PC-3 (cell line): Measurements from ENCODE around the gene UBP1. TPM values are rescaled to one million over a fixed set of nuclear protein-coding genes. Genes with fewer than 3 reads are reported as not detected.
"Not testable (repeated sequence)": the region's sequence is repeated elsewhere in the genome, so short reads cannot be mapped to it uniquely, and the experiment has no call there.

Experiments used
- ATAC-seq: fragments of 200-7000 bp; cut with Tn5 transposase; 2 replicates; pipeline ENCODE4 v1.9.1; 2020; ENCODE audit warnings: mild to moderate bottlenecking, moderate library complexity
- BruUV-seq: library from RNA; stranded (reverse); fragments of 400-500 nt; replicated peaks from 2 replicates; lab custom pipeline; 2021; lab: Mats Ljungman, UMichigan
- CTCF ChIA-PET: fragments of 300-600 bp; sonication (Branson Sonifier 250); formaldehyde crosslinking; loops from one replicate; lab custom pipeline; 2022; ENCODE audit warnings: antibody characterized with exemption; lab: Charles Lee
- POLR2A ChIA-PET: fragments of 300-600 bp; sonication (Branson Sonifier 250); formaldehyde crosslinking; loops from one replicate; lab custom pipeline; 2022; ENCODE audit warnings: antibody characterized with exemption; ENCODE audit not compliant: unreplicated experiment; lab: Charles Lee
- DNase-seq: peaks from one replicate; pipeline ENCODE4 v3.0.0-alpha.2; 2015
- H2AFZ ChIP-seq: fragments of 300-600 bp; sonication (generic); 2 replicates; pipeline ENCODE4 v1.6.0; 2016; ENCODE audit warnings: antibody characterized with exemption, low read length
- H3F3A ChIP-seq: fragments of 300-600 bp; sonication (generic); one replicate; pipeline ENCODE4 v1.6.0; 2017; ENCODE audit warnings: antibody characterized with exemption, low read length, control low read depth, mild to moderate bottlenecking; ENCODE audit not compliant: unreplicated experiment
- H3K27ac ChIP-seq: fragments of 300-600 bp; sonication (generic); 2 replicates; pipeline ENCODE4 v1.5.1; 2016; ENCODE audit warnings: mild to moderate bottlenecking, low read length
- H3K27me3 ChIP-seq: fragments of 300-600 bp; sonication (generic); 2 replicates; pipeline ENCODE4 v1.6.1; 2016; ENCODE audit warnings: low read length, mixed read lengths
- H3K36me3 ChIP-seq: fragments of 300-600 bp; sonication (generic); 2 replicates; pipeline ENCODE4 v1.6.1; 2016; ENCODE audit warnings: low read depth, mixed run types, low read length, mixed read lengths
- H3K4me1 ChIP-seq: fragments of 300-600 bp; sonication (generic); 2 replicates; pipeline ENCODE4 v1.5.1; 2016; ENCODE audit warnings: low read length; ENCODE audit not compliant: insufficient read depth
- H3K4me2 ChIP-seq: fragments of 300-600 bp; sonication (generic); 2 replicates; pipeline ENCODE4 v1.6.0; 2016; ENCODE audit warnings: low read length
- H3K4me3 ChIP-seq: fragments of 300-600 bp; sonication (generic); 2 replicates; pipeline ENCODE4 v1.5.1; 2016; ENCODE audit warnings: mild to moderate bottlenecking, low read length, mixed read lengths
- H3K79me2 ChIP-seq: fragments of 300-600 bp; sonication (generic); 2 replicates; pipeline ENCODE4 v1.6.1; 2017; ENCODE audit warnings: low read length, mixed read lengths
- H3K9ac ChIP-seq: fragments of 300-600 bp; sonication (generic); 2 replicates; pipeline ENCODE4 v1.6.0; 2016; ENCODE audit warnings: mild to moderate bottlenecking, low read length
- H3K9me2 ChIP-seq: fragments of 300-600 bp; sonication (generic); replicated peaks from 2 replicates; pipeline ENCODE4 v1.6.1; 2016; ENCODE audit warnings: mixed run types, low read length, mixed read lengths
- H3K9me3 ChIP-seq: fragments of 300-600 bp; sonication (generic); 2 replicates; pipeline ENCODE4 v1.6.1; 2016; ENCODE audit warnings: low read length, mixed read lengths
- H4K20me1 ChIP-seq: fragments of 300-600 bp; sonication (generic); 2 replicates; pipeline ENCODE4 v1.6.1; 2016; ENCODE audit warnings: low read length, mixed read lengths
- EZH2 ChIP-seq: fragments of 300-600 bp; sonication (generic); IDR thresholded peaks from one replicate; pipeline ENCODE4 v1.6.1; 2017; ENCODE audit warnings: antibody characterized with exemption, mild to moderate bottlenecking, low read length; ENCODE audit not compliant: unreplicated experiment
- EZH2phosphoT487 ChIP-seq: fragments of 300-600 bp; sonication (generic); IDR thresholded peaks from 2 replicates; pipeline ENCODE4 v1.6.1; 2018; ENCODE audit warnings: mild to moderate bottlenecking, antibody characterized with exemption, low read length, borderline replicate concordance
- intact Hi-C: fragments of 100-400 bp; cut with micrococcal nuclease; formaldehyde crosslinking; loops from 2 replicates; pipeline ENCODE4 v1.9.0; 2023
- total RNA-seq: library from RNA; depleted of rRNA; stranded (reverse); fragments of >200 nt; gene quantifications from 2 replicates; pipeline ENCODE4 v1.2.3, GENCODE V29; 2014
- TF ChIP-seq, protein P1 (sequence below): fragments of 300-600 bp; sonication (generic); conservative IDR thresholded peaks from 2 replicates; pipeline ENCODE4 v1.5.1; 2017; ENCODE audit warnings: antibody characterized with exemption, low read depth, mild to moderate bottlenecking, low read length

UBP1 gene
- total RNA-seq, 1 experiment from 2014 or later = 49.3 TPM

DNA sequence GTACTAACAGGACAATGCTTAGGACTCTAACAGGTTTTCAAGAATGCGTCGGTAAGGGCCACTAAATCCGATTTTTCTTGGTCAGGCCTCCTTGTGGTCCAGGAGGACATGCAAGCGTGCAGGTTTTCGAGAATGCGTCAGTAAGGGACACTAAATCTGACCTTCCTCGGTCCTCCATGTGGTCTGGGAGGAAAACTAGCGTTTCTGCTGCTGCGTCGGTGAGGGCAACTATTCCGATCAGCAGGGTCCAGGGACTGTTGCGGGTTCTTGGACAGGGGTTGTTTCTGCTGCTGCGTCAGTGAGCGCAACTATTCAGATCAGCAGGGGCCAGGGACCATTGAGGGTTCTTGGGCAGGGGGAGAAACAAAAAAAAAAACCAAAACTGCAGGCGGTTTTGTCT lies 7.8 kb upstream of the UBP1 start:
- H3K27ac ChIP-seq = no peak overlapping the region
- no peaks in the 10 kb centered on the region for H3K36me3 ChIP-seq
- H3K9me3 ChIP-seq = no peaks in the 10 kb centered on the region
- H3K79me2 ChIP-seq = no peaks in the 10 kb centered on the region
- ChIA-PET POLR2A (no interaction called here), CTCF (no interaction called here)
- no TSS peak for BruUV-seq
- H3K4me3 ChIP-seq = no peak overlapping the region
- ATAC-seq = no peak
- H3K4me2 ChIP-seq = no peak overlapping the region
- H3K27me3 ChIP-seq = no peaks in the 10 kb centered on the region
- H2AFZ ChIP-seq = no peak overlapping the region
- H3K9me2 ChIP-seq = no peaks in the 10 kb centered on the region
- DNase-seq = no peak
- TF ChIP-seq EZH2 (no peak), EZH2phosphoT487 (no peak)
- TF ChIP-seq, protein P1, sequence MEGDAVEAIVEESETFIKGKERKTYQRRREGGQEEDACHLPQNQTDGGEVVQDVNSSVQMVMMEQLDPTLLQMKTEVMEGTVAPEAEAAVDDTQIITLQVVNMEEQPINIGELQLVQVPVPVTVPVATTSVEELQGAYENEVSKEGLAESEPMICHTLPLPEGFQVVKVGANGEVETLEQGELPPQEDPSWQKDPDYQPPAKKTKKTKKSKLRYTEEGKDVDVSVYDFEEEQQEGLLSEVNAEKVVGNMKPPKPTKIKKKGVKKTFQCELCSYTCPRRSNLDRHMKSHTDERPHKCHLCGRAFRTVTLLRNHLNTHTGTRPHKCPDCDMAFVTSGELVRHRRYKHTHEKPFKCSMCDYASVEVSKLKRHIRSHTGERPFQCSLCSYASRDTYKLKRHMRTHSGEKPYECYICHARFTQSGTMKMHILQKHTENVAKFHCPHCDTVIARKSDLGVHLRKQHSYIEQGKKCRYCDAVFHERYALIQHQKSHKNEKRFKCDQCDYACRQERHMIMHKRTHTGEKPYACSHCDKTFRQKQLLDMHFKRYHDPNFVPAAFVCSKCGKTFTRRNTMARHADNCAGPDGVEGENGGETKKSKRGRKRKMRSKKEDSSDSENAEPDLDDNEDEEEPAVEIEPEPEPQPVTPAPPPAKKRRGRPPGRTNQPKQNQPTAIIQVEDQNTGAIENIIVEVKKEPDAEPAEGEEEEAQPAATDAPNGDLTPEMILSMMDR = no peak
- H3F3A ChIP-seq = no peaks in the 10 kb centered on the region
- no peaks in the 10 kb centered on the region for H4K20me1 ChIP-seq
- no peaks in the 10 kb centered on the region for H3K4me1 ChIP-seq
- no peak overlapping the region for H3K9ac ChIP-seq
- intact Hi-C loops = no loop called here

DNA sequence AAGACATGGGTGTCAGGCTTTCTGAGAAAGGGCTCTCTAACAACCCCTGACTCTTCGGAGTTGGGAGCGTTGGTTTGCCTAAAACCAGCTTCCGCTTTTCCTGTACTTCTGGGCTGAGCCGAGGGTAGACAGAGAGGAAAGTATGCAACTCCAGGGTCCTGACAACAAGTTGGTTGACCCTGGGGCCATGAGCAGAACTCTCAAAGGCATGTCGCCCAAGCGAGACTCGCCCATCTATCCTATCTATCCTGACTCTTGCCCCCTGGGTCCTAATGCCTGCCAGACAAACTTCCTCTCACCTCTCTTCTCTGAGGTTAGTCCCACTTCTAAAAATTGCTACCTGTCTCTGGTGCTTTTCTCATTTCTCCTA lies 7.0 kb upstream of the UBP1 start:
- H3K27ac ChIP-seq, H3K4me3 ChIP-seq, H3K27me3 ChIP-seq, H3K4me2 ChIP-seq, CTCF ChIA-PET, POLR2A ChIA-PET, H3K9ac ChIP-seq, H3K4me1 ChIP-seq, intact Hi-C loops, H3K9me2 ChIP-seq, ATAC-seq, H4K20me1 ChIP-seq, H3F3A ChIP-seq, BruUV-seq, DNase-seq, H2AFZ ChIP-seq, H3K79me2 ChIP-seq, H3K36me3 ChIP-seq, H3K9me3 ChIP-seq: not testable (repeated sequence)

DNA sequence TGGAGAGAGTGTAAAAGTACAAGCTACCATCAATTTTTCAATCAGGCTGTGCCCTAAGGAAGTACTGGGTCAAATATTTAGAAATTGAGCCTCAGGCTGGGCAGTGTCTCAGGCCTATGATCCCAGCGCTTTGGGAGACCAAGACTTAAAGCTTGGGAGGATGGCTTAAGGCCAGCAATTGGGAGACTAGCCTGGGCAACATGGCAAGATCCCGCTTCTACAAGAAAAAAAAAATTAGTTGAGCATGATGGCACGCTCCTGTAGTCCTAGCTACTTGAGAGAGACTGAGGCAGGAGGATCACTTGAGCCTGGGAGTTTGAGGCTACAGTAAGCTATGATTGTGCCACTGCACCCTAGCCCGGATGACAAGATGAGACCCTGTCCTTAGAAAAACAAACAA lies 2.0 kb upstream of the UBP1 start:
- Histone ChIP-seq H3K36me3 (no peaks in the 10 kb centered on the region), H3K27me3 (no peaks in the 10 kb centered on the region), H3K27ac (no peak overlapping the region), H3K4me1 (peaks cover 19% of the 10 kb centered on the region), H3K4me3 (no peak overlapping the region), H3F3A (no peaks in the 10 kb centered on the region), H3K9me2 (no peaks in the 10 kb centered on the region), H3K4me2 (no peak overlapping the region; the same call in 1 of the 2 replicates), H3K9ac (no peak overlapping the region), H3K79me2 (peaks cover 27% of the 10 kb centered on the region), H3K9me3 (no peaks in the 10 kb centered on the region), H2AFZ (no peak overlapping the region), H4K20me1 (peaks cover 23% of the 10 kb centered on the region)
- POLR2A ChIA-PET = no interaction called here
- no peak for ATAC-seq
- no TSS peak for BruUV-seq
- TF ChIP-seq EZH2 (no peak), EZH2phosphoT487 (no peak)
- TF ChIP-seq, protein P1 = no peak
- intact Hi-C loops = no loop called here
- CTCF ChIA-PET = no interaction called here
- DNase-seq = no peak
